Peyer's patch (tissue), 4 donors: ENCODE data around the gene TTLL8.

Source experiments
- CTCF ChIP-seq, 6 experiments: fragments of 450-650 bp in 4 of 6; fragments of 200-600 bp in 2 of 6; sonication (generic) in 1 of 6; IDR thresholded peaks; one replicate each; pipeline ENCODE4 v1.5.1; 2017 to 2019; ENCODE audit warnings: antibody characterized with exemption in 6 of 6, mild to moderate bottlenecking in 3 of 6, moderate library complexity in 1 of 6
- POLR2A ChIP-seq, 2 donors: fragments of 450-650 bp; IDR thresholded peaks; one replicate each; pipeline ENCODE4 v1.5.1; 2017; ENCODE audit warnings: antibody characterized with exemption in 2 of 2, mild to moderate bottlenecking in 2 of 2, moderate library complexity in 2 of 2

- TF ChIP-seq CTCF (IDR thresholded peaks at IDR 0.05) (no peak), POLR2A (IDR thresholded peaks at IDR 0.05) (no peak)
Measured at GRCh38 chr22:50011447-50012210, 46.5 kb downstream of the TTLL8 start.
